ENCODE results near the gene ELAC2. TPM values are rescaled to one million over a fixed set of nuclear protein-coding genes. Genes with fewer than 3 reads are reported as not detected.

Gene ELAC2
- total and polyA plus RNA-seq, 10 of the 15 experiments (the other 5 are each of a cell fraction or from before 2014, with no cell fraction given): 5.1 to 146 (median 79.4) TPM

- TF ChIP-seq, protein P1, sequence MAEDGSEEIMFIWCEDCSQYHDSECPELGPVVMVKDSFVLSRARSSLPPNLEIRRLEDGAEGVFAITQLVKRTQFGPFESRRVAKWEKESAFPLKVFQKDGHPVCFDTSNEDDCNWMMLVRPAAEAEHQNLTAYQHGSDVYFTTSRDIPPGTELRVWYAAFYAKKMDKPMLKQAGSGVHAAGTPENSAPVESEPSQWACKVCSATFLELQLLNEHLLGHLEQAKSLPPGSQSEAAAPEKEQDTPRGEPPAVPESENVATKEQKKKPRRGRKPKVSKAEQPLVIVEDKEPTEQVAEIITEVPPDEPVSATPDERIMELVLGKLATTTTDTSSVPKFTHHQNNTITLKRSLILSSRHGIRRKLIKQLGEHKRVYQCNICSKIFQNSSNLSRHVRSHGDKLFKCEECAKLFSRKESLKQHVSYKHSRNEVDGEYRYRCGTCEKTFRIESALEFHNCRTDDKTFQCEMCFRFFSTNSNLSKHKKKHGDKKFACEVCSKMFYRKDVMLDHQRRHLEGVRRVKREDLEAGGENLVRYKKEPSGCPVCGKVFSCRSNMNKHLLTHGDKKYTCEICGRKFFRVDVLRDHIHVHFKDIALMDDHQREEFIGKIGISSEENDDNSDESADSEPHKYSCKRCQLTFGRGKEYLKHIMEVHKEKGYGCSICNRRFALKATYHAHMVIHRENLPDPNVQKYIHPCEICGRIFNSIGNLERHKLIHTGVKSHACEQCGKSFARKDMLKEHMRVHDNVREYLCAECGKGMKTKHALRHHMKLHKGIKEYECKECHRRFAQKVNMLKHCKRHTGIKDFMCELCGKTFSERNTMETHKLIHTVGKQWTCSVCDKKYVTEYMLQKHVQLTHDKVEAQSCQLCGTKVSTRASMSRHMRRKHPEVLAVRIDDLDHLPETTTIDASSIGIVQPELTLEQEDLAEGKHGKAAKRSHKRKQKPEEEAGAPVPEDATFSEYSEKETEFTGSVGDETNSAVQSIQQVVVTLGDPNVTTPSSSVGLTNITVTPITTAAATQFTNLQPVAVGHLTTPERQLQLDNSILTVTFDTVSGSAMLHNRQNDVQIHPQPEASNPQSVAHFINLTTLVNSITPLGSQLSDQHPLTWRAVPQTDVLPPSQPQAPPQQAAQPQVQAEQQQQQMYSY (CRISPR knock-in tag; IDR thresholded peaks at IDR 0.05): no peak
- TF ChIP-seq TARDBP (IDR thresholded peaks at IDR 0.05; ENCODE audit: borderline replicate concordance) (no peak), STAT1 (conservative IDR thresholded peaks at IDR 0.05) (no peak), BACH1 (IDR thresholded peaks at IDR 0.05; ENCODE audit: borderline replicate concordance) (no peak), RCOR1 (conservative IDR thresholded peaks at IDR 0.05; ENCODE audit: low read depth, low read length) (no peak), KLF5 (IDR thresholded peaks at IDR 0.05; ENCODE audit: partially characterized antibody) (no peak)
Measured at GRCh38 chr17:12977008-12977751, 40.6 kb downstream of the ELAC2 start (continued).

DNA sequence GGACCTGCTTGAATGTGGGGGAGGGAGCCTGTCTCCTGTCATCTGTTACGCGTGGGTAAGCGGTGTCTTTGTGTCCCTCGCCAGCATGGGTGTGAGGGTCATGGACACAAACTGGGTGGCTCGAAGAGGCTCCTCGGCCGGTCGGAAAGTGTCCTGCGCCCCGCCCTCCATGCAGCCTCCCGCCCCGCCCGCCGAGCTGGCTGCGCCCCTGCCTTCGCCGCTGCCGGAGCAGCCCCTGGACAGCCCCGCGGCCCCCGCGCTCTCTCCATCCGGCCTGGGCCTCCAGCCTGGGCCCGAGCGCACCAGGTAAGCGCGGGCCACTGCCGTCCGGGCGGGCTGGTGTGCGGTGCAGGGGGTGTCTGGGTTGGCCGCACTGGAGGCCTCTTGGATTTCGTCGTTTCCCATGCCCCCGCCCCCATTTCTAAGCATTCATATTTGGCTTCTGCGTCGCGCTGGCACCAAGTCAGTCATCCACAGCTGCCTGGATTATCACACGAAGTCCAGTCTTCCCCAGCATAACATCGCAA lies 43.8 kb downstream of the ELAC2 start:
- Histone ChIP-seq H3K4me2 (ENCODE audit: control insufficient read depth, insufficient read depth) (peak overlapping the region; percentile 25; the same call in 1 of the 2 replicates), H3K4me1 (ENCODE audit: control insufficient read depth, insufficient read depth, low read length) (no peaks in the 10 kb centered on the region), H2AFZ (ENCODE audit: control insufficient read depth, low read depth, low read length) (no peak overlapping the region), H3K4me3 (no peak overlapping the region), H3K36me3 (ENCODE audit: control insufficient read depth in 2 of 2, insufficient read depth in 2 of 2, low read length in 1 of 2) (no peaks in the 10 kb centered on the region), H3K9ac (ENCODE audit: control insufficient read depth, insufficient read depth, low read length) (no peak overlapping the region), H3K27ac (ENCODE audit: control insufficient read depth, insufficient read depth) (no peak overlapping the region), H3K9me3 (replicated peaks; ENCODE audit: control insufficient read depth, insufficient read depth, low read length) (no peaks in the 10 kb centered on the region), H3K79me2 (ENCODE audit: control insufficient read depth, insufficient read depth, low read length) (no peaks in the 10 kb centered on the region), H4K20me1 (ENCODE audit: control insufficient read depth, insufficient read depth) (no peaks in the 10 kb centered on the region), H3K27me3 (replicated peaks in 1 of 2; ENCODE audit: control insufficient read depth in 2 of 2, insufficient read depth in 2 of 2, low read length in 1 of 2) (no peaks in the 10 kb centered on the region)
- 49% methylated on average over 31 of the region's 40 CpGs for WGBS (ENCODE audit: insufficient coverage, insufficient replicate concordance, low lambda C conversion rate, missing lambda C conversion rate)
- SMC1A ChIA-PET (ENCODE audit: uncharacterized antibody, unreplicated experiment): no interaction called here
- BruUV-seq (replicated peaks): no TSS peak
- in situ Hi-C loops (cut with MboI): no loop called here
- intact Hi-C loops (cut with micrococcal nuclease; ENCODE audit: unreplicated experiment): no loop called here
- ATAC-seq (no peak), DNase-seq (ENCODE audit: low read depth, low spot score) (no peak), FAIRE-seq (no peak)
- POLR2A ChIA-PET: no interaction called here
- RAD21 ChIA-PET (ENCODE audit: unreplicated experiment): no interaction called here
- CTCF ChIA-PET: no interaction called here
- no peak for TF ChIP-seq EGR1 (IDR thresholded peaks at IDR 0.05; ENCODE audit: borderline replicate concordance in 1 of 2, low read depth in 2 of 2, low read length in 2 of 2)
- no peak for TF ChIP-seq HDAC2 (IDR thresholded peaks at IDR 0.05)
- TF ChIP-seq TCF3 (IDR thresholded peaks at IDR 0.05; ENCODE audit: borderline replicate concordance, insufficient read depth, low read depth, low read length): no peak
- no peak for TF ChIP-seq ZNF384 (IDR thresholded peaks at IDR 0.05; ENCODE audit: borderline replicate concordance, low read depth, low read length)
- TF ChIP-seq, protein P2, sequence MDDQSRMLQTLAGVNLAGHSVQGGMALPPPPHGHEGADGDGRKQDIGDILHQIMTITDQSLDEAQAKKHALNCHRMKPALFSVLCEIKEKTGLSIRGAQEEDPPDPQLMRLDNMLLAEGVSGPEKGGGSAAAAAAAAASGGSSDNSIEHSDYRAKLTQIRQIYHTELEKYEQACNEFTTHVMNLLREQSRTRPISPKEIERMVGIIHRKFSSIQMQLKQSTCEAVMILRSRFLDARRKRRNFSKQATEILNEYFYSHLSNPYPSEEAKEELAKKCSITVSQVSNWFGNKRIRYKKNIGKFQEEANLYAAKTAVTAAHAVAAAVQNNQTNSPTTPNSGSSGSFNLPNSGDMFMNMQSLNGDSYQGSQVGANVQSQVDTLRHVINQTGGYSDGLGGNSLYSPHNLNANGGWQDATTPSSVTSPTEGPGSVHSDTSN (IDR thresholded peaks at IDR 0.05; ENCODE audit: insufficient replicate concordance, low read depth, low read length): no peak
- TF ChIP-seq E2F4 (IDR thresholded peaks at IDR 0.05; ENCODE audit: low read depth, low read length): no peak
- TF ChIP-seq ATF7 (IDR thresholded peaks at IDR 0.05; ENCODE audit: low read depth): no peak
- TF ChIP-seq NR2F1 (conservative IDR thresholded peaks at IDR 0.05): no peak
- TF ChIP-seq YY1 (IDR thresholded peaks at IDR 0.05; ENCODE audit: low read depth, low read length): no peak
- no peak for TF ChIP-seq RUNX3 (IDR thresholded peaks at IDR 0.05; ENCODE audit: low read length)
- no peak for TF ChIP-seq MXI1 (IDR thresholded peaks at IDR 0.05; ENCODE audit: low read depth, low read length)
- TF ChIP-seq JUND (IDR thresholded peaks at IDR 0.05; ENCODE audit: low read depth, low read length): no peak

Measured in GM12878 (cell line).